ENCODE measurements around the gene ADAM17. TPM values are rescaled to one million over a fixed set of nuclear protein-coding genes. Genes with fewer than 3 reads are reported as not detected.

ADAM17 gene
- total and polyA plus RNA-seq, 9 of the 15 experiments (the other 6 are each of a cell fraction or from before 2014, with no cell fraction given), result 5.8 to 30.0 (median 19.0) TPM

DNA sequence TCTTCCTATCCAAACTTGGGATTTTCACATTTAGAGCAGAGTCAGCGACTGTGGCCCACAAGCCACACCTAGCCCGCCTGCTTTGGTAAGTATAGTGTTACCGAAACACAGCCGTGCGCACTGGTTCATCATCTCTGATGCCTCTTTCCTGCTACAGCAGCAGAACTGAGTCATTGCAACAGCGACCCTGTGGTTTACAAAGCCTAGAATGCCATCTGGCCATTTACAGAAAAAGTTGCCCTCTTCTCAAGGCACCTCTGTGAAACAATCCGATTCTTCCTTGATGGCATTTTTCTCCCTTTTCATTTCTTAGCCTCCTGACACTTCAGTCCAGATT, 92.0 kb downstream of the ADAM17 start (continued):
- TF ChIP-seq, protein P1, sequence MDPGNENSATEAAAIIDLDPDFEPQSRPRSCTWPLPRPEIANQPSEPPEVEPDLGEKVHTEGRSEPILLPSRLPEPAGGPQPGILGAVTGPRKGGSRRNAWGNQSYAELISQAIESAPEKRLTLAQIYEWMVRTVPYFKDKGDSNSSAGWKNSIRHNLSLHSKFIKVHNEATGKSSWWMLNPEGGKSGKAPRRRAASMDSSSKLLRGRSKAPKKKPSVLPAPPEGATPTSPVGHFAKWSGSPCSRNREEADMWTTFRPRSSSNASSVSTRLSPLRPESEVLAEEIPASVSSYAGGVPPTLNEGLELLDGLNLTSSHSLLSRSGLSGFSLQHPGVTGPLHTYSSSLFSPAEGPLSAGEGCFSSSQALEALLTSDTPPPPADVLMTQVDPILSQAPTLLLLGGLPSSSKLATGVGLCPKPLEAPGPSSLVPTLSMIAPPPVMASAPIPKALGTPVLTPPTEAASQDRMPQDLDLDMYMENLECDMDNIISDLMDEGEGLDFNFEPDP (CRISPR knock-in tag; IDR thresholded peaks at IDR 0.05), result no peak
- TF ChIP-seq SMAD4 (CRISPR knock-in tag; conservative IDR thresholded peaks at IDR 0.05) (no peak), ZKSCAN8 (CRISPR knock-in tag; IDR thresholded peaks at IDR 0.05) (no peak)

DNA sequence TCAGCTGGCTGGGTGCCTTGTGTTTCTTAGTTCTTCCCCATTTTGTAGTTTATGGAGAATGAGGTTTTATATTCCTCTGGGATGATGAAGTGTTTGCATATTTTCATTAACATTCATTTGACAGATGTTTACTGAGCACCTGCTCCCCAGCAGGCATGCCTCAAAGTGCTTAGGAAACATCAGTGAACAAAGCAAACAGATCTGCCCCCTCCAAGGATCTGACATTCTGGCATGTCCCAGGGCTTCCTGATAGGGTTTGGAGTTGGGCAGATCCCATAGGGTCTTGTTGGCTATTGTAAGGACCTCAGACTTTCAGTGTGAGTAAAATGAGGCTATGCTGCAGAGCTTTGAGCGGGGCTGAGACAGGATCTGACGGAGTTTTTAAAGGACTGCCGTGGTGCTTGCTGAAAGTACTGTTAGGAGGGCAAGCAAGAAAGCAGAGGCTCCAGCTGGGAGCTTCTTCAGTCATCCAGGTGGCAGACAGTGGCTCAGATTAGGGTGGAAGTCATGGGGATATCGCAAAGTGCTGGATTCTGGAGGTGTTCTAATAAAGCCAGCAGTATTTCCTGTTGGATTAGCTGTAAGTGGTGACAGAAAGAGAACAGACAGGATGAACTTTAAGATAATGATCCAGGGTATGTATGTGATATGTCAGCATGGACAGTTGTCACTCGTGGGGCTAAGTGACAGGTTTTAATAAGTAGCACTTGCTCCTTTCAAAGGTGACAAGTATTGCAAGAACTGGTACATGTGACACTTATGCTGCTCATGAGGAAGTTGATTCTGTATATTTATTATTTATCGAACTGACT, 92.5 kb downstream of the ADAM17 start:
- WGBS (ENCODE audit: insufficient coverage, low coverage, missing lambda C conversion rate), result 85% methylated on average over 6 of the region's 6 CpGs
- no peak overlapping the region for H3K9ac ChIP-seq (ENCODE audit: insufficient read depth in 1 of 2, low read depth in 2 of 2, low read length in 2 of 2)
- in situ Hi-C loops (cut with MboI), result no loop called here
- intact Hi-C loops (cut with micrococcal nuclease), result no loop called here
- H3K4me1 ChIP-seq (replicated peaks in 1 of 2; ENCODE audit: control insufficient read depth in 2 of 2, insufficient read depth in 2 of 2, low read length in 2 of 2), result peaks cover 0 to 4% of the 10 kb centered on the region in 2 experiments; a peak in 1 of 5 replicates
- no peak overlapping the region for H3K27ac ChIP-seq (ENCODE audit: extremely low read depth, low read depth, low read length)
- H3K4me3 ChIP-seq, result no peak overlapping the region
- no peak for ATAC-seq
- TF ChIP-seq SETDB1 (IDR thresholded peaks at IDR 0.05; ENCODE audit: low read length), result no peak
- no peak for TF ChIP-seq STAG1 (CRISPR knock-in tag; IDR thresholded peaks at IDR 0.05; ENCODE audit: borderline replicate concordance)
- TF ChIP-seq, protein P2, sequence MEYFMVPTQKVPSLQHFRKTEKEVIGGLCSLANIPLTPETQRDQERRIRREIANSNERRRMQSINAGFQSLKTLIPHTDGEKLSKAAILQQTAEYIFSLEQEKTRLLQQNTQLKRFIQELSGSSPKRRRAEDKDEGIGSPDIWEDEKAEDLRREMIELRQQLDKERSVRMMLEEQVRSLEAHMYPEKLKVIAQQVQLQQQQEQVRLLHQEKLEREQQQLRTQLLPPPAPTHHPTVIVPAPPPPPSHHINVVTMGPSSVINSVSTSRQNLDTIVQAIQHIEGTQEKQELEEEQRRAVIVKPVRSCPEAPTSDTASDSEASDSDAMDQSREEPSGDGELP (CRISPR knock-in tag; IDR thresholded peaks at IDR 0.05; ENCODE audit: borderline replicate concordance), result no peak
- TF ChIP-seq DACH1 (IDR thresholded peaks at IDR 0.05; ENCODE audit: partially characterized antibody), result no peak
- TF ChIP-seq ZFP1 (CRISPR knock-in tag; IDR thresholded peaks at IDR 0.05), result no peak
- CTCF ChIA-PET (ENCODE audit: low intra/inter-chr PET ratio), result no interaction called here
- no peak for DNase-seq (ENCODE audit: extremely low read depth in 1 of 4, low spot score in 3 of 4)
- POLR2A ChIA-PET, result interaction anchor here (0.8 kb wide), 1 partner anchor 14 kb away, joined by 3 read pairs; no protein-coding TSS in a partner anchor
- H4K20me1 ChIP-seq (replicated peaks; ENCODE audit: control insufficient read depth, insufficient read depth, low read length), result no peaks in the 10 kb centered on the region
- no peak overlapping the region for H3K4me2 ChIP-seq (ENCODE audit: insufficient read depth, low read length)
- no peaks in the 10 kb centered on the region for H3K9me3 ChIP-seq (replicated peaks; ENCODE audit: control insufficient read depth, insufficient read depth, low read depth, low read length)
- peaks cover 67% of the 10 kb centered on the region for H3K36me3 ChIP-seq (ENCODE audit: control insufficient read depth, insufficient read depth, low read length)
- no peak overlapping the region for H2AFZ ChIP-seq (ENCODE audit: low read depth, low read length)
- H3K9me1 ChIP-seq (ENCODE audit: control insufficient read depth, insufficient read depth, low read length), result no peaks in the 10 kb centered on the region
- FAIRE-seq, result no peak
- no TSS peak for BruUV-seq (replicated peaks)
- H3K27me3 ChIP-seq (ENCODE audit: control insufficient read depth in 2 of 2, insufficient read depth in 2 of 2, low read length in 2 of 2), result no peaks in the 10 kb centered on the region
- no peaks in the 10 kb centered on the region for H3K79me2 ChIP-seq (ENCODE audit: control insufficient read depth, insufficient read depth, low read length)
